HFFc6 (cell line): ENCODE data around the gene PRR22. TPM values are rescaled to one million over a fixed set of nuclear protein-coding genes. Genes with fewer than 3 reads are reported as not detected.

ENCODE experiments used
- DNase-seq: peaks from one replicate; pipeline ENCODE4 v3.0.0-alpha.2; 2018
- H3K27ac Mint-ChIP-seq: 2 replicates; pipeline ENCODE4 v1.8.0; 2020; ENCODE audit warnings: mild to moderate bottlenecking, mixed read lengths
- H3K27me3 Mint-ChIP-seq: 2 replicates; pipeline ENCODE4 v1.8.0; 2021; ENCODE audit warnings: mild to moderate bottlenecking, moderate library complexity, mixed read lengths; ENCODE audit not compliant: insufficient read depth
- H3K36me3 Mint-ChIP-seq: 2 replicates; pipeline ENCODE4 v1.8.0; 2021; ENCODE audit warnings: low read depth, mixed read lengths
- H3K4me1 Mint-ChIP-seq: 2 replicates; pipeline ENCODE4 v1.8.0; 2020; ENCODE audit warnings: low read depth, mixed read lengths
- H3K4me3 Mint-ChIP-seq: 2 replicates; pipeline ENCODE4 v1.8.0; 2020; ENCODE audit warnings: mild to moderate bottlenecking, moderate library complexity, mixed read lengths
- H3K9me3 Mint-ChIP-seq: 2 replicates; pipeline ENCODE4 v1.8.0; 2020; ENCODE audit warnings: mild to moderate bottlenecking, mixed read lengths
- CTCF ChIP-seq: fragments of 200-600 bp; sonication (generic); IDR thresholded peaks from 2 replicates; pipeline ENCODE4 v1.5.0; 2021; ENCODE audit warnings: antibody characterized with exemption, mild to moderate bottlenecking
- total RNA-seq, 6 experiments: library from RNA; stranded (reverse); fragmentation: NEBNext Ultra II Directional; extraction: Animal tissue kit (Norgen Biotek cat#: 25700); gene quantifications; 2 replicates in 1 of 6; 3 replicates in 5 of 6; pipeline ENCODE4 v1.2.3, GENCODE V29; 2021

Gene PRR22
- total RNA-seq, 6 experiments from 2014 or later, result 0.92 to 1.6 (median 1.4) TPM

GRCh38 chr19:5818594-5818993, 34.0 kb upstream of the PRR22 start:
- no peak for DNase-seq
- no peak for TF ChIP-seq CTCF
- H3K4me1 Mint-ChIP-seq, result no peaks in the 10 kb centered on the region
- H3K27me3 Mint-ChIP-seq, result peaks cover 32% of the 10 kb centered on the region
- no peak overlapping the region for H3K4me3 Mint-ChIP-seq
- H3K27ac Mint-ChIP-seq, result no peak overlapping the region
- H3K9me3 Mint-ChIP-seq, result no peaks in the 10 kb centered on the region
- no peaks in the 10 kb centered on the region for H3K36me3 Mint-ChIP-seq

- Mint-ChIP-seq H3K27me3 (peaks cover 32% of the 10 kb centered on the region), H3K36me3 (no peaks in the 10 kb centered on the region), H3K4me3 (no peak overlapping the region), H3K4me1 (no peaks in the 10 kb centered on the region), H3K27ac (no peak overlapping the region), H3K9me3 (no peaks in the 10 kb centered on the region)
- no peak for TF ChIP-seq CTCF
- no peak for DNase-seq
These were observed 32.7 kb upstream of the PRR22 start for GRCh38 chr19:5817218-5817617.

- no peak overlapping the region for H3K4me3 Mint-ChIP-seq
- H3K27ac Mint-ChIP-seq, result no peak overlapping the region
- no peaks in the 10 kb centered on the region for H3K9me3 Mint-ChIP-seq
- no peak for DNase-seq
- no peaks in the 10 kb centered on the region for H3K36me3 Mint-ChIP-seq
- TF ChIP-seq CTCF, result no peak
- peaks cover 23% of the 10 kb centered on the region for H3K27me3 Mint-ChIP-seq
- no peaks in the 10 kb centered on the region for H3K4me1 Mint-ChIP-seq
These were observed 30.3 kb upstream of the PRR22 start for GRCh38 chr19:5814852-5815246.

- no peak for TF ChIP-seq CTCF
- no peak overlapping the region for H3K4me3 Mint-ChIP-seq
- no peak for DNase-seq
These were observed 29.7 kb upstream of the PRR22 start for GRCh38 chr19:5814123-5814851.

GRCh38 chr19:5811117-5811516, 26.6 kb upstream of the PRR22 start:
- no peak for TF ChIP-seq CTCF
- Mint-ChIP-seq H3K27ac (no peak overlapping the region), H3K4me3 (no peak overlapping the region), H3K4me1 (no peaks in the 10 kb centered on the region), H3K27me3 (peaks cover 19% of the 10 kb centered on the region), H3K36me3 (no peaks in the 10 kb centered on the region), H3K9me3 (no peaks in the 10 kb centered on the region)
- no peak for DNase-seq

More at GRCh38 chr19:5814123-5814851, 29.7 kb upstream of the PRR22 start:
- no peaks in the 10 kb centered on the region for H3K36me3 Mint-ChIP-seq
- no peaks in the 10 kb centered on the region for H3K4me1 Mint-ChIP-seq
- H3K27me3 Mint-ChIP-seq, result peaks cover 23% of the 10 kb centered on the region
- H3K27ac Mint-ChIP-seq, result no peak overlapping the region
- H3K9me3 Mint-ChIP-seq, result no peaks in the 10 kb centered on the region
